T follicular helper cell (primary cell): ENCODE data around the gene KRT86.
"Not testable (repeated sequence)": the region's sequence is repeated elsewhere in the genome, so short reads cannot be mapped to it uniquely, and the experiment has no call there.

Experiments
- DNase-seq: peaks from one replicate; pipeline ENCODE4 v3.0.0-alpha.2; 2020; ENCODE audit warnings: low read depth

KRT86 gene

GRCh38 chr12:52238916-52239646, 35.4 kb upstream of the KRT86 start:
- no peak for DNase-seq

GRCh38 chr12:52239767-52240166, 34.7 kb upstream of the KRT86 start:
- DNase-seq = no peak

GRCh38 chr12:52240247-52240646, 34.2 kb upstream of the KRT86 start:
- not testable (repeated sequence) for DNase-seq

- DNase-seq = no peak
Observed at GRCh38 chr12:52241205-52241842, 33.1 kb upstream of the KRT86 start.

- no peak for DNase-seq
Observed at GRCh38 chr12:52242442-52243258, 31.8 kb upstream of the KRT86 start.

- DNase-seq = no peak
Observed at GRCh38 chr12:52243259-52243855, 31.1 kb upstream of the KRT86 start.

- no peak for DNase-seq
Observed at GRCh38 chr12:52243856-52244614, 30.4 kb upstream of the KRT86 start.

- no peak for DNase-seq
Observed at GRCh38 chr12:52244615-52244994, 29.8 kb upstream of the KRT86 start.

- DNase-seq = no peak
Observed at GRCh38 chr12:52245259-52245961, 29.0 kb upstream of the KRT86 start.

GRCh38 chr12:52245962-52246569, 28.4 kb upstream of the KRT86 start:
- no peak for DNase-seq

- DNase-seq = no peak
Observed at GRCh38 chr12:52246720-52247621, 27.5 kb upstream of the KRT86 start.

GRCh38 chr12:52247622-52248540, 26.6 kb upstream of the KRT86 start:
- DNase-seq = no peak

GRCh38 chr12:52248541-52249461, 25.6 kb upstream of the KRT86 start:
- DNase-seq = no peak

- no peak for DNase-seq
Observed at GRCh38 chr12:52249511-52250047, 24.9 kb upstream of the KRT86 start.

GRCh38 chr12:52250048-52250990, 24.1 kb upstream of the KRT86 start:
- DNase-seq = no peak
